ENCODE measurements around the gene CYP24A1.

GRCh38 chr20:54161821-54162149, 12.0 kb downstream of the CYP24A1 start:
- TF ChIP-seq CTCF (IDR thresholded peaks at IDR 0.05 in 4 of 5, conservative IDR thresholded peaks at IDR 0.05 in 1 of 5) (no peak), POLR2A (IDR thresholded peaks at IDR 0.05) (no peak)
